Thyroid gland (tissue), 4 donors: ENCODE data around the gene KNCN. TPM values are rescaled to one million over a fixed set of nuclear protein-coding genes. Genes with fewer than 3 reads are reported as not detected.

Experiments used
- DNase-seq, 2 donors: peaks; one replicate each; pipeline ENCODE4 v3.0.0-alpha.2; 2019
- H3K27ac ChIP-seq, 3 donors: fragments of 200-600 bp; sonication (generic); 1 replicate in 2 of 3; 2 replicates in 1 of 3; pipeline ENCODE4 v1.5.1; 2016 to 2019; ENCODE audit warnings: mild to moderate bottlenecking in 1 of 3, moderate library complexity in 1 of 3
- H3K27me3 ChIP-seq: fragments of 200-600 bp; sonication (generic); one replicate; pipeline ENCODE4 v1.5.1; 2019
- H3K36me3 ChIP-seq, 2 donors: fragments of 200-600 bp; sonication (generic); one replicate each; pipeline ENCODE4 v1.5.1; 2016 to 2019
- H3K4me1 ChIP-seq, 2 donors: fragments of 200-600 bp; sonication (generic); one replicate each; pipeline ENCODE4 v1.5.1; 2017 to 2019
- H3K4me3 ChIP-seq, 3 donors: fragments of 200-600 bp; sonication (generic); replicated peaks in 1 of 3; 1 replicate in 2 of 3; 2 replicates in 1 of 3; pipeline ENCODE4 v1.5.1; 2016; ENCODE audit warnings: mild to moderate bottlenecking in 1 of 3
- H3K9me3 ChIP-seq: fragments of 200-600 bp; sonication (generic); one replicate; pipeline ENCODE4 v1.5.1; 2017
- CTCF ChIP-seq, 6 experiments: fragments of 200-600 bp in 3 of 6; fragments of 450-650 bp in 3 of 6; sonication (generic) in 3 of 6; IDR thresholded peaks; one replicate each; pipeline ENCODE4 v1.5.1; 2016 to 2019; ENCODE audit warnings: antibody characterized with exemption in 6 of 6, mild to moderate bottlenecking in 2 of 6, inconsistent platforms in 1 of 6, moderate library complexity in 1 of 6
- POLR2A ChIP-seq, 2 donors: fragments of 450-650 bp; IDR thresholded peaks; one replicate each; pipeline ENCODE4 v1.6.1; 2017; ENCODE audit warnings: antibody characterized with exemption in 2 of 2, mild to moderate bottlenecking in 2 of 2, moderate library complexity in 1 of 2
- WGBS, 2 donors: methylation state at CpG; one replicate each; pipeline ENCODE4 v1.1.5; 2017; 5-methylcytosine and 5-hydroxymethylcytosine counted together
- intact Hi-C: fragments of 100-400 bp; cut with DNase I; formaldehyde crosslinking; loops from one replicate; pipeline ENCODE4 v1.15.1; 2023
- total RNA-seq, 4 donors: library from RNA; depleted of rRNA; stranded (reverse); fragments of >200 nt; gene quantifications; one replicate each; pipeline ENCODE4 v1.2.3, GENCODE V29; 2016

The KNCN gene
- total RNA-seq, 4 donors from 2014 or later: not detected

GRCh38 chr1:46495778-46496177 is 55.7 kb downstream of the KNCN start:
- intact Hi-C loops: no loop called here
- no peaks in the 10 kb centered on the region for H3K9me3 ChIP-seq
- peaks cover 0 to 2% of the 10 kb centered on the region in 2 donors for H3K4me1 ChIP-seq
- no peak for DNase-seq
- WGBS, 2 donors: 88 to 94% methylated on average over 2 of the region's 2 CpGs
- H3K27me3 ChIP-seq: peaks cover 19% of the 10 kb centered on the region
- H3K4me3 ChIP-seq: no peak overlapping the region
- no peak overlapping the region for H3K27ac ChIP-seq
- H3K36me3 ChIP-seq: no peaks in the 10 kb centered on the region
- no peak for TF ChIP-seq POLR2A (IDR thresholded peaks at IDR 0.05)
- TF ChIP-seq CTCF (IDR thresholded peaks at IDR 0.05): no peak

Other genes with a start within 250 kb of the KNCN start
- 100 to 1,000 TPM in 2 of 4 donors, 10 to 100 TPM in 2; 73.5 to 111 (median 99.4) TPM for gene LRRC41, start 248.0 kb downstream of the KNCN start, total RNA-seq
- 100 to 1,000 TPM; 122 to 367 (median 267) TPM for gene UQCRH, start 247.9 kb downstream of the KNCN start, total RNA-seq
- 10 to 100 TPM; 23.4 to 40.0 (median 34.9) TPM for gene NSUN4, start 210.8 kb downstream of the KNCN start, total RNA-seq
- 100 to 1,000 TPM; 103 to 199 (median 152) TPM for gene FAAH, start 157.3 kb downstream of the KNCN start, total RNA-seq
- not detected for gene DMBX1, start 61.8 kb downstream of the KNCN start, total RNA-seq
- 10 to 100 TPM; 20.8 to 29.6 (median 23.4) TPM for gene MKNK1, start 52.6 kb upstream of the KNCN start, total RNA-seq
- 10 to 100 TPM; 22.4 to 30.8 (median 26.6) TPM for gene MOB3C, start 65.2 kb upstream of the KNCN start, total RNA-seq
- gene ATPAF1, start 116.7 kb upstream of the KNCN start, total RNA-seq: 10 to 100 TPM; 48.0 to 85.6 (median 56.3) TPM
- gene TEX38, start 120.2 kb upstream of the KNCN start, total RNA-seq: 1 to 10 TPM in 1 of 4 donors, not detected in 3; 2.1 TPM
- 100 to 1,000 TPM; 129 to 162 (median 138) TPM for gene EFCAB14, start 167.5 kb upstream of the KNCN start, total RNA-seq
- gene CYP4B1, start 247.4 kb upstream of the KNCN start, total RNA-seq: 10 to 100 TPM; 29.4 to 72.4 (median 62.5) TPM